Uterus (tissue), 2 donors: ENCODE data around the gene PEG3.

Experiments
- CTCF ChIP-seq, 4 experiments: fragments of 200-600 bp in 2 of 4; fragments of 450-650 bp in 2 of 4; sonication (generic) in 2 of 4; IDR thresholded peaks; one replicate each; pipeline ENCODE4 v1.5.1; 2016 to 2019; ENCODE audit warnings: antibody characterized with exemption in 4 of 4, mild to moderate bottlenecking in 2 of 4, moderate library complexity in 1 of 4
- POLR2A ChIP-seq, 2 donors: fragments of 450-650 bp; IDR thresholded peaks; one replicate each; pipeline ENCODE4 v1.6.1; 2016; ENCODE audit warnings: antibody characterized with exemption in 2 of 2, mild to moderate bottlenecking in 1 of 2, moderate library complexity in 1 of 2

- TF ChIP-seq CTCF (IDR thresholded peaks at IDR 0.05), result no peak
- TF ChIP-seq POLR2A (IDR thresholded peaks at IDR 0.05), result no peak
Observed at GRCh38 chr19:56827708-56828107, 12.8 kb downstream of the PEG3 start.
